Measurements from ENCODE around the gene FHIT. TPM values are rescaled to one million over a fixed set of nuclear protein-coding genes. Genes with fewer than 3 reads are reported as not detected.

Gene FHIT
- total RNA-seq, 4 donors from 2014 or later: 7.5 to 20.1 (median 13.5) TPM

- 94 to 98% methylated on average over 2 of the region's 2 CpGs for WGBS, 2 donors (ENCODE audit: low coverage in 1 of 2)
- H3K4me3 ChIP-seq: no peak overlapping the region
- no peaks in the 10 kb centered on the region for H3K9me3 ChIP-seq
- H3K27me3 ChIP-seq: no peaks in the 10 kb centered on the region
- H3K36me3 ChIP-seq: no peaks in the 10 kb centered on the region
- no peak for TF ChIP-seq POLR2AphosphoS5 (IDR thresholded peaks at IDR 0.05)
- TF ChIP-seq, protein P1, sequence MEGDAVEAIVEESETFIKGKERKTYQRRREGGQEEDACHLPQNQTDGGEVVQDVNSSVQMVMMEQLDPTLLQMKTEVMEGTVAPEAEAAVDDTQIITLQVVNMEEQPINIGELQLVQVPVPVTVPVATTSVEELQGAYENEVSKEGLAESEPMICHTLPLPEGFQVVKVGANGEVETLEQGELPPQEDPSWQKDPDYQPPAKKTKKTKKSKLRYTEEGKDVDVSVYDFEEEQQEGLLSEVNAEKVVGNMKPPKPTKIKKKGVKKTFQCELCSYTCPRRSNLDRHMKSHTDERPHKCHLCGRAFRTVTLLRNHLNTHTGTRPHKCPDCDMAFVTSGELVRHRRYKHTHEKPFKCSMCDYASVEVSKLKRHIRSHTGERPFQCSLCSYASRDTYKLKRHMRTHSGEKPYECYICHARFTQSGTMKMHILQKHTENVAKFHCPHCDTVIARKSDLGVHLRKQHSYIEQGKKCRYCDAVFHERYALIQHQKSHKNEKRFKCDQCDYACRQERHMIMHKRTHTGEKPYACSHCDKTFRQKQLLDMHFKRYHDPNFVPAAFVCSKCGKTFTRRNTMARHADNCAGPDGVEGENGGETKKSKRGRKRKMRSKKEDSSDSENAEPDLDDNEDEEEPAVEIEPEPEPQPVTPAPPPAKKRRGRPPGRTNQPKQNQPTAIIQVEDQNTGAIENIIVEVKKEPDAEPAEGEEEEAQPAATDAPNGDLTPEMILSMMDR (IDR thresholded peaks at IDR 0.05): no peak
- TF ChIP-seq POLR2A (IDR thresholded peaks at IDR 0.05): no peak
- no peak for TF ChIP-seq EP300 (IDR thresholded peaks at IDR 0.05; ENCODE audit: low read depth)
- intact Hi-C loops (cut with DNase I; ENCODE audit: low total_unique reads) (no loop called here), in situ Hi-C loops (cut with MboI; ENCODE audit: low pct_ligation_motif_present in 1 of 4, low pct_unique_long_range_greater_than_20kb in 1 of 4, low sequenced_read_pairs in 3 of 4) (no loop called here)
- H3K4me1 ChIP-seq: no peaks in the 10 kb centered on the region
- H3K27ac ChIP-seq: no peak overlapping the region
- no peak for DNase-seq
Measured at GRCh38 chr3:61118830-61119229, 132.4 kb downstream of the FHIT start.

- in situ Hi-C loops (cut with MboI; ENCODE audit: low pct_ligation_motif_present in 1 of 4, low pct_unique_long_range_greater_than_20kb in 1 of 4, low sequenced_read_pairs in 3 of 4) (no loop called here), intact Hi-C loops (cut with DNase I; ENCODE audit: low total_unique reads) (no loop called here)
- TF ChIP-seq EP300 (IDR thresholded peaks at IDR 0.05; ENCODE audit: low read depth) (no peak), POLR2AphosphoS5 (IDR thresholded peaks at IDR 0.05) (no peak), POLR2A (IDR thresholded peaks at IDR 0.05) (no peak)
- TF ChIP-seq, protein P1 (IDR thresholded peaks at IDR 0.05): no peak
- Histone ChIP-seq H3K36me3 (no peaks in the 10 kb centered on the region), H3K27me3 (no peaks in the 10 kb centered on the region), H3K27ac (no peak overlapping the region), H3K4me1 (no peaks in the 10 kb centered on the region), H3K9me3 (no peaks in the 10 kb centered on the region), H3K4me3 (no peak overlapping the region)
- no peak for DNase-seq
- WGBS, 2 donors (ENCODE audit: low coverage in 1 of 2): 60 to 62% methylated on average over 7 of the region's 7 CpGs
Measured at GRCh38 chr3:61117045-61117898, 134.0 kb downstream of the FHIT start.

- DNase-seq: no peak
- WGBS, 2 donors (ENCODE audit: low coverage in 1 of 2): 75% methylated on average over 4 of the region's 4 CpGs; no CpG with 5 or more reads in 1 of the 2 donors
- no peaks in the 10 kb centered on the region for H3K27me3 ChIP-seq
Measured at GRCh38 chr3:61114316-61114953, 136.8 kb downstream of the FHIT start.

GRCh38 chr3:61111825-61112224 lies 139.4 kb downstream of the FHIT start:
- H3K36me3 ChIP-seq: no peaks in the 10 kb centered on the region
- no peak for TF ChIP-seq POLR2AphosphoS5 (IDR thresholded peaks at IDR 0.05)
- TF ChIP-seq, protein P1 (IDR thresholded peaks at IDR 0.05): no peak
- no peaks in the 10 kb centered on the region for H3K4me1 ChIP-seq
- H3K27me3 ChIP-seq: no peaks in the 10 kb centered on the region
- no peaks in the 10 kb centered on the region for H3K9me3 ChIP-seq
- H3K4me3 ChIP-seq: no peak overlapping the region
- intact Hi-C loops (cut with DNase I; ENCODE audit: low total_unique reads) (no loop called here), in situ Hi-C loops (cut with MboI; ENCODE audit: low pct_ligation_motif_present in 1 of 4, low pct_unique_long_range_greater_than_20kb in 1 of 4, low sequenced_read_pairs in 3 of 4) (no loop called here)
- H3K27ac ChIP-seq: no peak overlapping the region
- WGBS, 2 donors (ENCODE audit: low coverage in 1 of 2): 72 to 96% methylated on average over 3 to 4 of the region's 4 CpGs
- peak; percentile 8 for DNase-seq

More at GRCh38 chr3:61114316-61114953, 136.8 kb downstream of the FHIT start:
- H3K27ac ChIP-seq: no peak overlapping the region
- intact Hi-C loops (cut with DNase I; ENCODE audit: low total_unique reads) (no loop called here), in situ Hi-C loops (cut with MboI; ENCODE audit: low pct_ligation_motif_present in 1 of 4, low pct_unique_long_range_greater_than_20kb in 1 of 4, low sequenced_read_pairs in 3 of 4) (no loop called here)
- H3K36me3 ChIP-seq: no peaks in the 10 kb centered on the region
- H3K9me3 ChIP-seq: no peaks in the 10 kb centered on the region
- no peak overlapping the region for H3K4me3 ChIP-seq
- no peaks in the 10 kb centered on the region for H3K4me1 ChIP-seq
- TF ChIP-seq, protein P1 (IDR thresholded peaks at IDR 0.05): no peak
- TF ChIP-seq POLR2AphosphoS5 (IDR thresholded peaks at IDR 0.05): no peak

Measured in transverse colon (tissue), 4 donors.